Peyer's patch (tissue), 4 donors: ENCODE data around the gene ZNF837. TPM values are rescaled to one million over a fixed set of nuclear protein-coding genes. Genes with fewer than 3 reads are reported as not detected.
A peak's percentile ranks its signal among the peaks of the same experiment; 100 is the strongest.

Source experiments
- DNase-seq, 3 donors: peaks; one replicate each; pipeline ENCODE4 v3.0.0-alpha.2; 2017 to 2019
- H3K27ac ChIP-seq, 4 donors: fragments of 200-600 bp; sonication (generic); one replicate each; pipeline ENCODE4 v1.5.1; 2016 to 2019
- H3K27me3 ChIP-seq, 2 donors: fragments of 200-600 bp; sonication (generic); one replicate each; pipeline ENCODE4 v1.5.1; 2019
- H3K36me3 ChIP-seq, 3 donors: fragments of 200-600 bp; sonication (generic); one replicate each; pipeline ENCODE4 v1.5.1; 2016 to 2019
- H3K4me1 ChIP-seq, 4 donors: fragments of 200-600 bp; sonication (generic); one replicate each; pipeline ENCODE4 v1.5.1; 2016 to 2019
- H3K4me3 ChIP-seq, 4 donors: fragments of 200-600 bp; sonication (generic); 1 replicate in 3 of 4; 2 replicates in 1 of 4; pipeline ENCODE4 v1.5.1; 2016 to 2019; ENCODE audit warnings: mild to moderate bottlenecking in 1 of 4
- H3K9me3 ChIP-seq, 4 donors: fragments of 200-600 bp; sonication (generic); one replicate each; pipeline ENCODE4 v1.5.1; 2016 to 2019; ENCODE audit warnings: mild to moderate bottlenecking in 1 of 4
- CTCF ChIP-seq, 6 experiments: fragments of 450-650 bp in 4 of 6; fragments of 200-600 bp in 2 of 6; sonication (generic) in 1 of 6; IDR thresholded peaks; one replicate each; pipeline ENCODE4 v1.5.1; 2017 to 2019; ENCODE audit warnings: antibody characterized with exemption in 6 of 6, mild to moderate bottlenecking in 3 of 6, moderate library complexity in 1 of 6
- POLR2A ChIP-seq, 2 donors: fragments of 450-650 bp; IDR thresholded peaks; one replicate each; pipeline ENCODE4 v1.5.1; 2017; ENCODE audit warnings: antibody characterized with exemption in 2 of 2, mild to moderate bottlenecking in 2 of 2, moderate library complexity in 2 of 2
- total RNA-seq, 4 donors: library from RNA; depleted of rRNA; stranded (reverse); fragments of >200 nt; gene quantifications; one replicate each; pipeline ENCODE4 v1.1.0, GENCODE V29; 2016

The ZNF837 gene
- total RNA-seq, 4 donors from 2014 or later, result 3.3 to 10.9 (median 7.7) TPM

DNA sequence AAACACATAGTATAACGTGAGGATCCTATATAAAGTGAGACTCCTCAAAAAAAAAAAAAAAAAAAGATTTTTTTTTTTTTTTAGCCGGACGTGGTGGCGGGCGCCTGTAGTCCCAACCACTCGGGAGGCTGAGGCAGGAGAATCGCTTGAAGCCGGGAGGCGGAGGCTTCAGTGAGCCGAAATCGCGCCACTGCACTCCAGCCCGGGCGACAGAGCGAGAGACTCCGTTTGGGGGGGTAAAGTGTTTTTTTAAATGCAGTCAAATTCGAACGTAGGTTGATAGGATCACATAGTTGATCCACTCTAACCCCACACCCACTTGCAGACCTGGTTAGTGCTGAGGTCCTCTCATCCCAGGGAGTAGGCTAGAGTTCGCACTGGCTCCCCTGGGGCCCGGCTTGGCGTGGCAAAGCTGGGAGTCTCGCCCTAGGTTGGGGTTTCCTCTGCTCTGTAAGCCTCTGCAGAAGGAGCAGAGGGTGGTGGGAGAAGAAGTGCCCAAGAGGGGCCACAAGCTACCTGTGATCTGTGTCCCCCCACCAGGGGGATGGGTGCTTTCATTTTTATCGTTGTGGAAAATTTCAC is 21.1 kb upstream of the ZNF837 start:
- peak overlapping the region in 3 of 4 donors; percentile 65 to 82 (median 77) for H3K27ac ChIP-seq
- no peaks in the 10 kb centered on the region for H3K36me3 ChIP-seq
- TF ChIP-seq CTCF (IDR thresholded peaks at IDR 0.05) (no peak), POLR2A (IDR thresholded peaks at IDR 0.05) (no peak)
- H3K4me3 ChIP-seq, result peak overlapping the region; percentile 47 to 80 (median 62)
- H3K9me3 ChIP-seq, result no peaks in the 10 kb centered on the region
- peaks cover 4 to 24% (median 8%) of the 10 kb centered on the region in 4 donors for H3K4me1 ChIP-seq
- DNase-seq, result peak in 2 of 3 donors; percentile 43 to 50
- peaks cover 0 to 9% of the 10 kb centered on the region in 2 donors for H3K27me3 ChIP-seq

- peaks cover 0 to 13% of the 10 kb centered on the region in 2 donors for H3K27me3 ChIP-seq
- H3K4me1 ChIP-seq, result peaks cover 4 to 29% (median 8%) of the 10 kb centered on the region in 4 donors
- no peaks in the 10 kb centered on the region for H3K9me3 ChIP-seq
- H3K36me3 ChIP-seq, result no peaks in the 10 kb centered on the region
- H3K4me3 ChIP-seq, result peak overlapping the region; percentile 47 to 80 (median 62)
- DNase-seq, result peak; percentile 99 to 100 (median 100)
- TF ChIP-seq CTCF (IDR thresholded peaks at IDR 0.05), result peak in 1 of 6 experiments; percentile 11
- peak; percentile 46 to 53 for TF ChIP-seq POLR2A (IDR thresholded peaks at IDR 0.05)
- H3K27ac ChIP-seq, result peak overlapping the region; percentile 65 to 82 (median 71)
These were observed 20.3 kb upstream of the ZNF837 start for GRCh38 chr19:58400916-58401839.

DNA sequence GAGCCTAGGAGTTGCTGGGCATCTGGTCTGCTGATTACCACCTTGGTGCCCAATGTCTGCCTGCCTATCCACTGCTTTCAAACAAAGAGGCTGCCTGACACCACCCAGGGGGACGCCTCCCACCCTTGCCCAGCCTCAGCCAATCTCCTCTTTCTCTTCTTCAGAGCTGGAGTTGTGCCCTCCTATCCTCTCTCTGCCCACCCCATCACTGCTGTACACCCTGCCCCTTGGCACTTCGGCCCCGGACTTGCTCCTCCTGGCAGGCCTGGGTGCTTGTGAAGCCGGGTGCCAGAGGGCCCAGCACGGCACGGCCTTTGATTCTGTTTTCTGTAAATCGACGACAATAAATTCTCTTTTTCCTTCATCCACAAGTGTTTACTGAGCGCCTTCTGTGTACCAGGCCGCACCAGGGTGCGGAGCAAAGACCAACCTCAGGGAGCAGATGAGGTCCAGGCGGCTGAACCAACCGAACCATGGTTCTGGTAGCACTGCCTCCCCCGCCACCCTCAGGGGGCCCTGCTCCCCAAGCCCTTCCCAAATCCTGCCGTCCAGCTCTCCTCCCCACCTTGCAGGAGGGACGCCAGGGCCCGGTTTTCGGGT is 19.6 kb upstream of the ZNF837 start:
- Histone ChIP-seq H3K9me3 (no peaks in the 10 kb centered on the region), H3K27ac (peak overlapping the region in 1 of 4 donors; percentile 48), H3K4me1 (peaks cover 4 to 33% (median 8%) of the 10 kb centered on the region in 4 donors), H3K27me3 (peaks cover 0 to 18% of the 10 kb centered on the region in 2 donors), H3K4me3 (peak overlapping the region; percentile 47 to 80 (median 56)), H3K36me3 (no peaks in the 10 kb centered on the region)
- DNase-seq, result no peak
- no peak for TF ChIP-seq POLR2A (IDR thresholded peaks at IDR 0.05)
- no peak for TF ChIP-seq CTCF (IDR thresholded peaks at IDR 0.05)

DNA sequence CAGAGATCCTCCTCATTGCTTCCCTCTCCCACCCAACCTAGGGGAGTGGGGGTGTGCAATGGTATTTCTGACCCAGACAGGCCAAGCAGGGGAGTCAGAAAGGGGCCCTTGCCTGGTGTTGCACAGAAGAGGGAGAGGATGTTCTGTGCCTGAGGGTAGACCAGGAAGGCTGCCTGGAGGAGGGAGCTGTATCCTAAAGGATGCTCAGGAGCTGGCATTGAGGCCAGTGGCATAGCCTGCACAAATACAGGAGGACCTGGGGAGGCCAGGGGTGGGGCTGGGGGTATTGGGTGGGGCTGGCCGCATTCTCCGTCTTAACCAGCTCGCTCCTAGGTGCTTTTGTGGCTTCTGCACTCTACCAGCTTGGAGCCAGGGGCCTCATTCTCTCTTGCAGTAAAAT is 19.1 kb upstream of the ZNF837 start:
- Histone ChIP-seq H3K4me3 (no peak overlapping the region), H3K9me3 (no peaks in the 10 kb centered on the region), H3K36me3 (peaks cover 0 to 3% (median 0%) of the 10 kb centered on the region in 3 donors), H3K27ac (no peak overlapping the region), H3K4me1 (peaks cover 4 to 33% (median 8%) of the 10 kb centered on the region in 4 donors), H3K27me3 (peaks cover 0 to 18% of the 10 kb centered on the region in 2 donors)
- TF ChIP-seq POLR2A (IDR thresholded peaks at IDR 0.05), result no peak
- DNase-seq, result peak in 1 of 3 donors; percentile 45

- peaks cover 4 to 32% (median 8%) of the 10 kb centered on the region in 4 donors for H3K4me1 ChIP-seq
- no peak for DNase-seq
- H3K4me3 ChIP-seq, result no peak overlapping the region
- H3K36me3 ChIP-seq, result peaks cover 0 to 16% (median 0%) of the 10 kb centered on the region in 3 donors
- peaks cover 0 to 18% of the 10 kb centered on the region in 2 donors for H3K27me3 ChIP-seq
- no peak overlapping the region for H3K27ac ChIP-seq
- no peaks in the 10 kb centered on the region for H3K9me3 ChIP-seq
- TF ChIP-seq CTCF (IDR thresholded peaks at IDR 0.05) (no peak), POLR2A (IDR thresholded peaks at IDR 0.05) (no peak)
These were observed 17.7 kb upstream of the ZNF837 start for GRCh38 chr19:58398545-58398944.
